Iris pigment epithelial cell (primary cell): ENCODE measurements around the gene GPR12.
"Not testable (repeated sequence)": the region's sequence is repeated elsewhere in the genome, so short reads cannot be mapped to it uniquely, and the experiment has no call there.

Source experiments
- DNase-seq: peaks from one replicate; pipeline ENCODE4 v3.0.0-alpha.2; 2011; ENCODE audit warnings: low read depth

GPR12 gene

DNA sequence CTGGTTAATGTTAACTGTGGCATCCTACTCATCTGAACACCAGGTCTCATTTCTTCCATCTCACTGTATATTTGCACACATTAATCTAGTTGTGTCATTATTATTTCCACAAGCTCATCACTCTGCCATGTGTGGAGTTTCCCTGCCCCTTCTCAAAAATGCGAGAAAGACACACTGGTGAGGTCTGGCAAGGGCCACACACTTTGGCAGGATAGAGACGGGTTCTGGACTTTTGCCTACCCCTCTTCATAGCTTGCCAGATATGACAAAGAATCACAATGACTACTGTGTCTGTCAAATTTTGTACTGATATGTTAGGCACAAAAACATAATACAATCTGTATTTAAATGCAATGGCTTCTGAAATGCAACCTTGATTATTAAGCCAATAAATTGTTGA is 12.9 kb downstream of the GPR12 start:
- no peak for DNase-seq

DNA sequence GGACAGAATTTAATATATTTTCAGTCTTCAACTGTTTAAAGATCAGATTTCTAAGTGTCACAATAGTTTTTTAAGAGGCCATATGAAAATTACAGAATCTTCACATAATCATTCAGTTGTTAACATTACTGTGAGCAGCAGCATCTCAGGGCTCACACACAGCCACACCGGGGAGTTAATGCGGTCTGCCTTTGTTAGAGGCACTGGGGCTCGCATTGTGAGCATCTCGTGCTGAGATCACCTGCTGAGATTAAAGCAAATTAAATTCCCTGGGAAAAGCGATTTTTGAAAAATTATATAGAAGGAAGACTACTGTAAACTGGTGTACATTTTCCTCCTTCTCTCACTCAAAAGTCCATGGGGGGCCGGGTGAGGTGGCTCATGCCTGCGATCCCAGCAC is 16.6 kb downstream of the GPR12 start:
- DNase-seq = no peak

DNA sequence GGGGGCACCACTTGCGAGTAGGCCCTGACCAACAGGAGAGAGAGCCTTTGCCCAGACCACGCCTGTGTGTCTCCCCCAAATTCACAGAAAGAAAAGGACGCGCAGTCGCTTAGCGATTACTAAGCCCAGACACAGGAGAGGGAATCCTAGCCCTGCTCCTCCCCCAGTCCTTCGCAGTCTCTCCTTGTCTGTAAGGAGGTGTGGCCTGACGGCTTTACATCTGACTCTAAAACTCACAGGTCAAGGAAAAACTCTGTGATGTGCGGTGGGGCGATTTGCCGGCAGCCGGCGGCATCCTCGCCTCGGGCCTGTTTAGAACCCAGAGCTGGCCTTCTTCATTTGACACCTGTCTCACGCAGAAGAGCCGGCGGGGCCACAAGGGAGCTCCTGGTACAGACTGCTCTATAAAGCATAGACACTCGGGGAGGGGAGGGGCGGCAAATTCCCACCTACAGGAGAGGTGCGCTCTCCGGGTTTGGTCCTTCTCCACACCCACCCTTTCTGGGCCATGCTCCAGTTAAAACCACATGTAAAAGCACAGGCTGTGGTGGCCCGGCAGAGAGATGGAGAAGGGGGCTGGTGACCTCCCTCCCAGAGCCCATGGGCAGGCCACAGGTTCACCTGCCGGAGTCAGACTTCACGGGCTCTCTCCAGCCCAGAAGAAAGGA is 17.8 kb downstream of the GPR12 start:
- no peak for DNase-seq

DNA sequence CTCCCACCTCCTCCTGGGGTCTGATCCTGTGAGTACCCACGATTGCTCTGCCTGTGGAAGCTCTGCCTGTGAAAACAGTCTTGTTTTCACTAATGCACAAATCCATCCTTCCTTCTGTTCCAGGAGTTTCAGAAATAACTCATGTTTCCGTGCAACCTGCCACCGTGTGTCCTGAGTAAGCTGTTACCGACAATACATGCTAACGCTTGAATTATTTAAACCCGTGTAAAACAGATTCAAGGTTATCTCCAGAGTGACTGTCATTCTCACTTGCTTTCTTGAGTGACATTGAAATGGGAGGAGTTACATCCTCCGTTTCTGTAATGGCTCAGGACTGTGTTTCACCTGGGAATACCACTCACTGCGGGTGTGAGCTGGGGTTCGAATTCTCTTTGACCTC is 24.9 kb downstream of the GPR12 start:
- DNase-seq = no peak

DNA sequence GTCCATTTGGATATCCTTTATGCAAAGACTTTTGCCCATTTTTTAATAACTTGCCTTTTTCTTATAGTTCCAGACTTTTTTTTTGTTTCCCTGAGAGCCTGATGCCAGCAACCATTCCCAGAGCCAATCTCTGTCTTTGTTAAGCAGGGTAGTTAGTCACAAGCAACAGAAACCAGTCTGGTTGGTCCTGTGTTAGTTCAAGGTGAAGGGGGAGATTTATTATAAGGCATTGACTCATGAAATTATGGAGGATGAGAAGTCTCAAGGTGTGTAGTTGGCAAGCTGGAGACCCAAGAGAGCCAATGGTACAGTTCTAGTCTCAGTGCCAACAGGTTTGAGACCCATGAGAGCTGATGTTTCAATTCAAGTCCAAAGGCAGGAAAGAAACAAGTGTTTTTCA is 33.0 kb downstream of the GPR12 start:
- no peak for DNase-seq

DNA sequence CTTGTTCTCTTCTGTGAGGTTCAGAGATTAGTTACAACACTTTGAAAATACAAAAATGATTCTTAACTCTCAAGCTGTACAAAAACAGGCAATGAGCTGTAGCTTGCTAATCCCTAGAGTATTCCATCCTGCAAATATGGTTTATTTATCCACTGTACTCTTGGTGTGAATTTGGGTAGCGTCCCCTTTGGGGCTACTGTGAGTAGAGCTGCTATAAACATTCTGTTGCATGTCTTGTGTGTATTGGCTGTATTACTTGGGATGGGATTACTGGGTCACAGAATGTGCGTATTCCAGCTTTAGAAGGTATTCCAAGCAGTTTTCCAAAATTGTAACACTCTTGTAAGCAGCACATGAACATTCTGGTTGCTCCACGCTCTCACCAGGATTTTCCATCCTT is 33.5 kb downstream of the GPR12 start:
- no peak for DNase-seq

DNA sequence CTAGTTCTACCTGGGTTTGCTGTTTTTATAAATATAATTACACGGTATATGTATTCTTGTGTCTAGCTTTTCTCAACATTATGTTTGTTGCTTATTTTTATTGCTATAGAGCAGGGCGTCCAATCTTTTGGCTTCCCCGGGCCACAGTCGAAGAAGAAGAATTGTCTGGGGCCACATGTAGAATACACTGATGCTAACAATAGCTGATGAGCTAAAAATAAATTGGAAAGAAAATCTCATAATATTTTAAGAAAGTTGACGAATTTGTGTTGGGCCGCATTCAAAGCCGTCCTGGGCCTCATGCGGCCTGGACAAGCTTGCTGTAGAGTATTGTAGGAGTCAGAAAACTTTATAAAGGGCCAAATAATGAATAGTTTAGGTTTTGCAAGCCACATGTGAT is 33.9 kb downstream of the GPR12 start:
- no peak for DNase-seq

DNA sequence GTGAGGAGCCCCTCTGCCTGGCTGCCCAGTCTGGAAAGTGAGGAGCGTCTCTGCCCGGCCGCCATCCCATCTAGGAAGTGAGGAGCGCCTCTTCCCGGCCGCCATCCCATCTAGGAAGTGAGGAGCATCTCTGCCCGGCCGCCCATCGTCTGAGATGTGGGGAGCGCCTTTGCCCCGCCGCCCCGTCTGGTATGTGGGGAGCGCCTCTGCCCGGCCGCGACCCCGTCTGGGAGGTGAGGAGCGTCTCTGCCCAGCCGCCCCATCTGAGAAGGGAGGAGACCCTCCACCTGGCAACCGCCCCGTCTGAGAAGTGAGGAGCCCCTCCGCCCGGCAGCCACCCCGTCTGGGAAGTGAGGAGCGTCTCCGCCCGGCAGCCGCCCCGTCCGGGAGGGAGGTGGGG is 37.0 kb downstream of the GPR12 start:
- not testable (repeated sequence) for DNase-seq

DNA sequence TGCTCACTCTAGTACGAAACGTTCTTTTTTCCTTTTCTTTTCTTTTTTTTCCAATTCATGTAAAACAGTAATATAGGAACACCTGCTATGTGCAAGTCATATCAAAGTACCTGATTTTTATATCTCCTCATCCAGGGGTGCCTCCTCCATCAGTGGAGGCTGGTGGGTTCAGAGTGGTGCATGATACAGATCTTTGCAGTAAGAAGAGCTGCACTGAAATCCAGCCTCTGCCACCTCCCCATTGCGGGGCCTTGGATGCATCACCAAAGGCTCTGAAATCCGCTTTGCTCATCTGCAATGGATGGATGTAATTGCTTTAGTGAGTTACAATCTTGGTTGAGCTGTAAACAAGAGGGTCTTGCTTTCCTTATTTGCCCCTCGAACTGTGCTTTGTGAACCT is 38.3 kb downstream of the GPR12 start:
- no peak for DNase-seq

DNA sequence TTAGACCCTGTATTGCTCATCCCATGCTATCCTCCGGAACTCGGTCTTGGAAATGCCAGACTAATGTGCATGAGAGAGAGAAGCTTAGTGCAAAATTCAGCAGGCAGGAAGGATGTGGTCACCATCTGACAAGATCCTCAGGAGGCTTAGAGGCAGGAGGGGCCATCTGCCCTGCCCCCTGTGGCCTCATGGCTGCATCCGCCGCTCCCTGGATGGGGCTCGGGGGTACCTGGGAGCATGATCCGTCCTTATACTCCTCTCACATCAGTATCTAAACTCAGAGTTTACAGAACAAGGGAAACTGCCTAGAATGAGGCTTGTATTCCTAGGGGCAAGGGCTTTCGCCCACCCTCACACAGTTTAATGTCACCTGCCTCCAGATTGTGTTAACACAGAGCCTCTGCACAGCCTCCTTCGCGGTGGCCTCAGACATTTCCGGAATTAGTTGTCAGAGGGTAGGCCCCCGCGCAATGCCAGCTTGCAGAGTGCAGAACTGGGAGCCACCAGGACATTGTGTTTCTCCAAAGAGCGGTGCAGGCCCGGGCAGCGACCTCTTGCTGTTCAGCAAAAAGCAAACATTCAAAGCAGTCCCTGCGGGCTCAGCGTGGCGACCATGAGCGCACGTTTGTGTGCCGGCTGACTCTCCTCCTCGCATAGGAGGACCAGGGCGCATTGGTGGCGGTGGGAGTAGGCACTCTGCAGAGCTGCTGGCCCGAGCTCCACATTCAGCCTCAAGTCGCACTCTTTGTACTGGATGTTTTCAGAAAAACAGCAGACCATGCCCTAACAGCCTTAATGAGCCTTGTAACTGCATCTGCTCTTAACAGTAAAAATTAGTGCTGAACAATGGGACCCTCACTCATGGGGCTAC is 39.1 kb downstream of the GPR12 start:
- DNase-seq = no peak

DNA sequence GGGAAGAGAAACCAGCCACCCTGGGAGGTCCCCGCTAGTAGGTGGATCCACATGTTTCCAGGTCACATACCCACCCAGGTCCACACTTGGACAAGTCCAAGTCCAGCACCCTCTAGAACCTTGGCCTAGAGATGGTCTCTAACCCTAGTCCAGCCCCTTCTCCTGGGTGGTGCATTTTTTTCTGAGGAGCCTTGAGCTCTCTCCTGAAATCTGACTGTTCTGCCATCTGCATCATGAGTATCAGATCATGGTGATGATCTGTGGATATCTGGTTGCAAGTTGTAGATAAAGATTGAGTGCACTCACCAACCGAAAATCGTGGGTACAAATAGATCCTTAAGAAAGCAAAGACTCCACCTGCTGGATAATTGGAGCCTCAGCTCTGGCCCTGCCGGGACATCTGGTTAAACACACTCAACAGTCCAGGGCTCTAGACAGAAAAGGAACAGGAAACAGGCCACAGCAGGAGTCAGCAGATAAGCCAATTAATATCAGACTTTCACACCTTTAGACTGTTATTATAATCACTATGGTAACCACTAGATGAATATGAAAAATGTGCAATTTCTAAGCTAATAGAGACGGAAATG is 41.1 kb downstream of the GPR12 start:
- no peak for DNase-seq

DNA sequence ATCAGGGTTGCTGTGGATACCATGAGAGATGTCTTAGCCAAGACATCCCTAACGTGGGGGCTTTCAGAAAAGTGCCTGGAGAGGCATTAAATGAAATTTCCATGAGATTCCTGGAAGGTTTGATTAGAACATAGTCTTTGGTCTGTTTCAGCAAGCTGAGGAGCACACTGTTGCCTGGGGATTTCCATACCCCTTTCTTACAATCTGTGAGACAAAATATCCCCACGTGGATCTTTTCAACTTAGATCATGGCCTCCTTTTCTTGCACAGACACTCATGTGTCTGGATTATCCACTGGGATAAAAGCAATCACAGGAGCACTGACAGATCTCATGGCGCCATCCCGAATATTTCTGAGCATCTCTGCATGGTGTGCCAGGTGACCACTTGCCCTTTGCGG is 41.7 kb downstream of the GPR12 start:
- DNase-seq = no peak

DNA sequence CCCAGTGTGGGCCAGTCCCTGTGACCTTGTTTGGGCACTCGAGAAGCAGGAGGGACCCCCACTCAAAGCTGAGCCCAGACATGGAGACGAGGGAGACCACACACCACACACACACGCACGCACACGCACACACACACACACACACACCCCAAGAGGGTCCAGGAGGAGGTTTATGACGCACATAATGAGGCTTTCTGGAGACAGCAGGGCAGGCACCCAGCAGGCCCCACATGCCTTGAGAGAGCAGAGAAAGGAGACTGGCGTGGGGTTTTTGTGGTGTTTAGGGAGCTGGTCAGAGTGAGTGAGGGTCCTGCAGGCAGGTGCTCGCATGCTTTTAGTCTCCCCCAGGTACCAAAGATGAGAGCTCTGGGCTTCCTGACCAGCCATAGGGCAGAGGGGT is 42.4 kb downstream of the GPR12 start:
- no peak for DNase-seq

DNA sequence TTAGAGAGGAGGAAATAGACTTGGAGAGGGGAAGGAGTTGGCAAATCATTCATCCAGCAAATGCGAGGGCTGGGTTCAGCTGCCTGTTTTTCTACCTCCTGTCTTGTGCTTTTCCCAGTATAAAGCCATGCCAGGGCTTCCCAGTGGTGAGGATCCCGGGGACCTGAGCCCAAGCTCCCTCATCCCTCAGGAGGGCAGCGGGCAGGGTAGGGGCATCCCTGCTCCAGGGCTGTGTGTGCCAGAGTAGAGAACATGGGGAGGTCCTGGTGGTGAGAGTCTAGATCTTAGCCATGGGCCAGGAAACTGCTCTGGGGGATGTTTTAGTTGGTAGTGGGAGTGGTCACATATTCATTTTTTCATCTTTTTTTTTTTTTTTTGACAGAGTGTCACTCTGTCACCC is 43.6 kb downstream of the GPR12 start:
- no peak for DNase-seq

DNA sequence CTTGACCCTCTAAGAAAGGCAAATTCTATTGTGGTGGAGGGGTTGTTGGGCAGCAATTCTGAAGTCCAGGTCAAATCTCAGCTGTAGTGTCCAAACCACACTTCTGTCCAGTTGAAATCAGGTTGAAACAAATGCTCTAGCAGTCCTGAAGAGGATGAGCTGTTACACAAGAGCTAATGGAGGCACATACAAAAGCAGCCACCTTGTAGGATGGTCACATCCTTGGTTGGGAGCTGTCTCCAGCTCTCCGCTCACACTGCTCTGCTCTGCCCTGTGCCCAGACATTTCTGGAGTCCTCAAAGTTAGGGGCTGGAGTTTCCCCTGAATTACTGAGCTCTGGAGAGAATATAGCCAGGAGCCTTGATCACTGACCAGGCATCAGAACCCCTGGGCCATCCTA is 47.2 kb downstream of the GPR12 start:
- DNase-seq = no peak

DNA sequence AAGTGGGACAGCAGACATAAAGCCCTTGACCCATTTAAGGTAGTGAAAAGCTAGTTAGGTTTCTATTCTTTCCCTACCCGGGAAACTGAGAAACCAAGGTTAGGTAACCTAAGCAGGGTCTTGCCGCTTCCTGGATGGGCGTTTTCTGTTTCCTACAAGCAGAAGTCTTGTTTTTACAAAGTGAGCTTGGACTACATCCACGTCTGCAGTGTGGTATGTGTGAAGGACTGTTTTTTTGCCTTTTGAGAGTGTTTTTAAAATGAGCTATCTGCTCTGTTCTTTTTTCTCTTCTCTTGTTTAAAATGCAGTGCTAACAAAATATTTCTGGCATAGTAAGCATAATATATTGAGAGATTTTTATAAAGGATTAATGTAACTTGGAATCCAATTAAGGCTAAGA is 49.4 kb downstream of the GPR12 start:
- DNase-seq = no peak

DNA sequence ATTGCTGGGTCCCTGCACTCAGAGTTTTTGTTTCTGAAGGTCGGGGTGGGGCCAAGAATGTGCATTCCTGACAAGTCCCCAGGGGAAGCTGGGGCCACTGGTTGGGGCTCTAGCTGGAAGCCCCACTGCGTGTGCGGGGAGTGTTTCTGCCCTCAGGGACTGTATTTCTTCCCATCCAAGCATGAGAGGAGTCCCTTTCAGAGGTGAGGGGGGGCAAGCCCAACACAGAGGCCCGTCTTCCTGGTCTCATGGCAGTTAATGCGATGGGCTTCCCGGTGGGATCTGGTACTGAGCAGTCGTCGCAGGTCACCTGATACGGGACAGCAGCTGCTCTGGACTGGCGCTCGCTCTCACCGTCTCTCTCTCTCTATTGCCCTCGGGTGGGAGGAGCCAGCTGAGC is 50.4 kb downstream of the GPR12 start:
- DNase-seq = no peak

DNA sequence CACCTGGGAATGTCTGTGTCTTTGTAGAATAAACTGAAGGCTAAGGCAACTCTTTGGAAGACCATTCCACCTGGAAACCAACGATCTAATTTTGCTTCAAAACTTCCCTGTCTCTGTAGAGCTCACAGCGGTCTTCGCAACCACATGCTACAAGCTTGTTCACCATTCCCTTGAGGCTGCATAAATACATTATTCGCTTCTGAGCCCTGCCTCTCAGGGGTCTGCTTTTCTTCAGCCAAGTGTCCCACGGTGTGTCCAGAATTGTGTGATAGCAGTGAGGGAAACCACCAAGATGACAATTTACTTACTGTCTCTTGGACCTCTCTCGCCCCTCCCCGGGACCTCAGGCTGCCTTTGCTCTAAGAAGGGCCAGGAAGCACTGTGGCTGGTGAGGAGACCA is 51.1 kb downstream of the GPR12 start:
- no peak for DNase-seq

DNA sequence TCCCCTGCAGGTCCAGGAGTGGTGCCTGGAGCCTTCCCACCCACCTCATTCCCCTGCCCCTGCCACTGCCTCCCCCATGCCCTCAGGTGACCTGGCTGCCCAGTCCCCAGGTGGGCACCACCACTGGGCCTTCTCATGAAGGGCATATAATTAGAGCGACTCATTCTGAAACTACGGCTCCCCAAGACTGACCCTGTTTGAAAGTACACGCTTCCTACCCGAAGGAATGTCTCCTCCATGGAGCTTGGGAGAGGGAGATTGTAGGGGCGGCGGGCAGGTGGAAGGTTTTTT is 52.6 kb downstream of the GPR12 start:
- no peak for DNase-seq

DNA sequence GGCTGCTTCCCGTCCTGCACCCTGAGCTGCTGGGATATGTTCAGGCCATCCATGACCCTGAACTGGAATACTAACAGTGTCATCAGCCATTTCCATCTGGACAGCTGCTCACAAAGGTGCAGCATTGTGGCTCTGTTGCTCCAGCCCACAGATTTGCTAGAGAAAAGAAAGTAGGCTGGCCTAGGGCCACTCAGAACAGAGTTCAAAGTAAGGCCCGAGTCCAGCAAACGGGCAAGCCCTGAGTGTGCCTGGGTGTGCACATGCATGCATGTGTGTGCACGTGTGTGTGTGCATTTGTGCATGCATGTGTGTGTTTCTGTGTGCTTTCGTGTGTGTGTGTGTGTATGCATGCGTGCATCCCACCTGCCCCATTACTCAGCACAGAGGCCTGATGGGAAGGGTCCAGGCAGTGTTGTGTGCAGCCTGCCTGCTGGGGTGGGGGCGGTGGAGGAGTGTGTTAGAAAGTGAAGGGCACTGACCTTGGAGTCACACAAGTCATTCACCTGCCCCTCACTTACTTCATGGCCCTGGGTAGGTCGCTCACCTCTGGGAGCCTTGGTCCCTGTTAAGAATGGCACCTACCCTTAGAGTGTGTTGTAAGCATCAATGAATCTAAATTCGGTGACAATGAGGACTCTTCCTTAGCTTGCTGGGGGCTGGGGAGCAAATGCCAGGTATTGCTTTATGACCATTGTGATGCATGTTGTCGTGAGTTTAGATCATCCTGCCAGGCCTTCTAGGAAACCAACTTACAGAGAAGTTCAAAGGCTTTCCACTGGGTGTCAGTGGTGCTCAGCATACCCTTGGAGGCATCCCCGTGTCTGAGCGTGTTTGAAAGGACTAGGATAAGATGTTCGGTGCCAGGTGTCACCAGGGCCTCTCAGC is 53.2 kb downstream of the GPR12 start:
- DNase-seq = peak; percentile 69

DNA sequence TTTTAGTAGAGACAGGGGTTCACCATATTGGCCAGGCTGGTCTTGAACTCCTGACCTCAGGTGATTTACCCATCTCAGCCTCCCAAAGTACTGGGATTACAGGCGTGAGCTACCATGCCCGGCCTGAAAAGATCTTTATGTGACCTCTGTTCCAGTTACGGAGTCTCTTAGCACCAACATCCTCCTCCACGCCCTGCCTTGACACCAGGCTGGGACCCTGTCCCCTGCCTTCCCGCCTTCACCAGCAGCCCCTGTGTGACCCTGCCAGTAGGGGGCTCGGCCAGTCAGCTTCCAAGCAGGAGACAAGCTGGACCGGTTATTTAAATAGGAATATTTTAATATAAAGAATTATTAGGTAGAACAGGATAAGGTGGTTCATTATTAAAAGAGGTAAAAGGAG is 54.2 kb downstream of the GPR12 start:
- DNase-seq = no peak

DNA sequence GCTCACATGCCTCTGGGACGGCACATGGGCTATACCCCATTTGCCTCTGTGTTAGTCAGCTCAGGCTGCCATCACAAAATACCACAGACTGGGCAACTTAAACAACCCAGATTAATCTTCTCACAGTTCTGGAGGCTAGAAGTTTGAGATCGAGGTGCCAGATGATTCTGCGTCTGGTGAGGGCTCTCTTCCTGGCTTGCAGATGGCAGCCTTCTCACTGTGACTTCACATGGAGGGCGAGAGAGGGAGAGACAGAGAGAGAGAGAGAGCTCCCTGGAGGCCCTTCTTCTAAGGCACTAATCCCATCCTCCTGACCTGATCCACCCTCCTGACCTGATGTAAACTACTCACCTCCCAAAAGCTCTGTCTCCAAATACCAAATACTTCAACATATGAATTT is 55.0 kb downstream of the GPR12 start:
- DNase-seq = no peak
